Adrenal gland (tissue), 12 donors: ENCODE results near the gene ERN1. TPM values are rescaled to one million over a fixed set of nuclear protein-coding genes. Genes with fewer than 3 reads are reported as not detected.

ENCODE experiments used
- DNase-seq, 7 donors: peaks; one replicate each; pipeline ENCODE4 v3.0.0-alpha.2; 2019 to 2020
- H3K27ac ChIP-seq, 5 donors: fragments of 200-600 bp; sonication (generic) in 4 of 5; 1 replicate in 3 of 5; 2 replicates in 2 of 5; pipeline versions ENCODE4 v1.5.1 to v1.8.0; 2016 to 2020; ENCODE audit warnings: mild to moderate bottlenecking in 1 of 5
- H3K27me3 ChIP-seq: fragments of 200-600 bp; 2 replicates; pipeline ENCODE4 v1.8.0; 2021
- H3K36me3 ChIP-seq, 2 donors: fragments of 200-600 bp; replicated peaks in 1 of 2; 1 replicate in 1 of 2; 2 replicates in 1 of 2; pipeline versions ENCODE4 v1.5.1 to v1.8.0; 2018 to 2022
- H3K4me1 ChIP-seq, 2 donors: fragments of 200-600 bp; replicated peaks in 1 of 2; 1 replicate in 1 of 2; 2 replicates in 1 of 2; pipeline versions ENCODE4 v1.5.1 to v1.8.0; 2018 to 2021
- H3K4me3 ChIP-seq, 4 donors: fragments of 200-600 bp; sonication (generic) in 3 of 4; one replicate each; pipeline ENCODE4 v1.5.1; 2016 to 2018
- H3K9me3 ChIP-seq, 3 donors: fragments of 200-600 bp; sonication (generic) in 1 of 3; replicated peaks in 1 of 3; 1 replicate in 2 of 3; 2 replicates in 1 of 3; pipeline versions ENCODE4 v1.5.1 to v1.8.0; 2016 to 2021
- POLR2A ChIP-seq, 2 donors: fragments of 450-650 bp; IDR thresholded peaks; one replicate each; pipeline ENCODE4 v1.6.1; 2017; ENCODE audit warnings: antibody characterized with exemption in 2 of 2, mild to moderate bottlenecking in 2 of 2, moderate library complexity in 1 of 2
- WGBS, 4 donors: extraction: QIAGEN DNeasy Blood & Tissue Kit in 2 of 4; methylation state at CpG; one replicate each; pipeline versions ENCODE4 v1.1.5 to v1.1.7; 2013 to 2017; 5-methylcytosine and 5-hydroxymethylcytosine counted together
- intact Hi-C, 2 donors: fragments of 100-400 bp; cut with DNase I; formaldehyde crosslinking; loops; one replicate each; pipeline versions ENCODE4 v1.14.1 to v1.15.0; 2022 to 2023
- polyA plus RNA-seq, 3 donors: library from polyadenylated mRNA; stranded (reverse); fragments of 200-250 nt in 2 of 3; fragments of 350-450 nt in 1 of 3; fragmentation: Illumina TruSeq in 1 of 3; extraction: RNeasy Lipid Tissue Mini Kit (QIAGEN cat#74804) in 1 of 3; gene quantifications; one replicate each; pipeline ENCODE4 v1.2.3, GENCODE V29; 2013 to 2014
- total RNA-seq, 9 donors: library from RNA; depleted of rRNA in 4 of 9; stranded (reverse); fragments of >200 nt in 4 of 9; fragments of 120-200 nt in 1 of 9; fragmentation: NEBNext Ultra II Directional in 1 of 9; extraction: Animal tissue kit (Norgen Biotek cat#: 25700) in 1 of 9; gene quantifications; one replicate each; pipeline versions ENCODE4 v1.1.0 to v1.2.4, GENCODE V29; 2013 to 2023
- TF ChIP-seq, protein P1 (sequence below), 6 experiments: fragments of 450-650 bp in 4 of 6; fragments of 200-600 bp in 2 of 6; sonication (generic) in 1 of 6; IDR thresholded peaks; 1 replicate in 5 of 6; 2 replicates in 1 of 6; pipeline versions ENCODE4 v1.5.1 to v1.8.0; 2016 to 2021; ENCODE audit warnings: antibody characterized with exemption in 6 of 6, mild to moderate bottlenecking in 2 of 6, moderate library complexity in 1 of 6
- donor health status: healthy with polysubstance abuse.
- donor health status: Bipolar disorder and iron deficiency.
- donor health status: DM: yes; HTN: yes; CAD: no.
- donor health status: DM: no; HTN: no; CAD: no.
- donor health status: DM: no; HTN: no; CAD: no.
- donor health status: DM: yes; HTN: yes; CAD: no.

ERN1 gene
- total and polyA plus RNA-seq, 12 donors, result 31.9 to 205 (median 63.1) TPM

DNA sequence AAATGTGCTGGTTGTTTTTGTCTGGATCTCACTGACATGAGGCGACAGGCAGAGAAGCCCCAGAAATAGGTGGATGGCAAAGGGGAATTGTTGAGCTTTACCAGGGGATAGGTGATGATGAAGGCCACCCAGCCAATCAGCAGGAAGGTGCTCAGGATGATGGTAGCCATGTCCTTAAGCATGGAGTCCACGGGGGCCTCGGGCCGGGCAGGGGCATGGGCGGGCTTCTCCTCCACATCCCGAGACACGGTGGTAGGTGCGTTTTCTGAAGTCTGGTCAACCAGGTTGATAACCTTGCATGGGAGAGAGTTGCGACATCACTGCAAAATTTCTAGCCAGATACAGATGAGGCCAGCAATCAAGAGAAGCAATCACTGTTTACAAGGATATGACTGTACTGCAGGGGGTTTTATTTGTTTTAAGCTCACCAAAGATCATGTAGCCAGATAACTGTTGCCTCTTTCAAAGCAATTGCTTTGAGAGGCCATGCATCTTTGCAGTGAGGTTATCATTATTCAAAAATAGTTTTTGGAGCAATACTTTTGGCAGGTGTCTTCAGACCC is 72.2 kb downstream of the ERN1 start:
- WGBS, 4 donors, result 69 to 90% (median 80%) methylated on average over 7 to 9 of the region's 9 CpGs
- Histone ChIP-seq H3K9me3 (no peaks in the 10 kb centered on the region), H3K4me3 (no peak overlapping the region), H3K4me1 (peaks cover 5 to 21% of the 10 kb centered on the region in 2 donors), H3K36me3 (peaks cover 0 to 81% of the 10 kb centered on the region in 2 donors), H3K27me3 (no peaks in the 10 kb centered on the region), H3K27ac (peak overlapping the region in 1 of 5 donors; percentile 41)
- TF ChIP-seq, protein P1, sequence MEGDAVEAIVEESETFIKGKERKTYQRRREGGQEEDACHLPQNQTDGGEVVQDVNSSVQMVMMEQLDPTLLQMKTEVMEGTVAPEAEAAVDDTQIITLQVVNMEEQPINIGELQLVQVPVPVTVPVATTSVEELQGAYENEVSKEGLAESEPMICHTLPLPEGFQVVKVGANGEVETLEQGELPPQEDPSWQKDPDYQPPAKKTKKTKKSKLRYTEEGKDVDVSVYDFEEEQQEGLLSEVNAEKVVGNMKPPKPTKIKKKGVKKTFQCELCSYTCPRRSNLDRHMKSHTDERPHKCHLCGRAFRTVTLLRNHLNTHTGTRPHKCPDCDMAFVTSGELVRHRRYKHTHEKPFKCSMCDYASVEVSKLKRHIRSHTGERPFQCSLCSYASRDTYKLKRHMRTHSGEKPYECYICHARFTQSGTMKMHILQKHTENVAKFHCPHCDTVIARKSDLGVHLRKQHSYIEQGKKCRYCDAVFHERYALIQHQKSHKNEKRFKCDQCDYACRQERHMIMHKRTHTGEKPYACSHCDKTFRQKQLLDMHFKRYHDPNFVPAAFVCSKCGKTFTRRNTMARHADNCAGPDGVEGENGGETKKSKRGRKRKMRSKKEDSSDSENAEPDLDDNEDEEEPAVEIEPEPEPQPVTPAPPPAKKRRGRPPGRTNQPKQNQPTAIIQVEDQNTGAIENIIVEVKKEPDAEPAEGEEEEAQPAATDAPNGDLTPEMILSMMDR (IDR thresholded peaks at IDR 0.05), result no peak
- no peak for TF ChIP-seq POLR2A (IDR thresholded peaks at IDR 0.05)
- no peak for DNase-seq
- intact Hi-C loops, result no loop called here

DNA sequence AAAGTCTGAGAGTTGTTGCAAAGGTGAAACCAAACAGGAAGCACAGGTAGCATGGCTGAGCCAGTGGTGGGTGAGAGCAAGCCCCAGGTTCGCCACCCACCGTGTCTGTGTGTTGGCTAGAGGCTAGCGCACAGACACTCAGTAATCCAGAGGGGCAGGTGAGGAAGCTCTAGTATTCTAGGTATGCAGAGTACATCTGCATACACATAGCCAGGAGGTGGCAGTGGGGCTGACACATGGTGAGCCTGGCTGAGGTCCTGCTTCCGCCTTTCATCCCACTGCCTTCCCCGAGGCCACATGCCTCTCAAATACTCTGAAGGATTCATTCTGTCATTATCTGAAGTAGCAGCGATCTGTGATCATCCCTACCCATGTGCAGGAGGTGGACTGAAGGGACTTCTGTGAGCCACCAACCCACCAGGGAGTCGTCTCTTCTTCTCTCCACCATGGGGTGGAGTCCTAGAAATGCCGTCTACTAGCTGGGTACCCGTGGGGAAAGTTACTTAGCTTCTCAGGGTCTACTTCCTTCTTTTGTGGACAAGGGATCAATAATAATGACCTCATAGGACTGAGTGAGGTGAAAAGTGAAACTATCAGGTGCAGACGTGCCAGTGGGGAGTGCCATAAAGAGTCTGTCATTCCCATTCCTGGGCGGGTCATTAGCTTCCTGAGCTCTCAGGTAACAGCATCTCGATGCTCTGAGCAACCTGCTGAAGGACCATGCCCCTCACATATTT is 73.5 kb downstream of the ERN1 start:
- intact Hi-C loops, result no loop called here
- WGBS, 4 donors, result 71 to 76% (median 73%) methylated on average over 10 to 12 of the region's 12 CpGs
- TF ChIP-seq, protein P1 (IDR thresholded peaks at IDR 0.05), result no peak
- TF ChIP-seq POLR2A (IDR thresholded peaks at IDR 0.05), result no peak
- peaks cover 0 to 94% of the 10 kb centered on the region in 2 donors for H3K36me3 ChIP-seq
- H3K27me3 ChIP-seq, result no peaks in the 10 kb centered on the region
- no peak for DNase-seq
- no peak overlapping the region for H3K4me3 ChIP-seq
- peaks cover 5 to 9% of the 10 kb centered on the region in 2 donors for H3K4me1 ChIP-seq
- H3K9me3 ChIP-seq, result no peaks in the 10 kb centered on the region
- peak overlapping the region in 1 of 5 donors; percentile 41 for H3K27ac ChIP-seq

DNA sequence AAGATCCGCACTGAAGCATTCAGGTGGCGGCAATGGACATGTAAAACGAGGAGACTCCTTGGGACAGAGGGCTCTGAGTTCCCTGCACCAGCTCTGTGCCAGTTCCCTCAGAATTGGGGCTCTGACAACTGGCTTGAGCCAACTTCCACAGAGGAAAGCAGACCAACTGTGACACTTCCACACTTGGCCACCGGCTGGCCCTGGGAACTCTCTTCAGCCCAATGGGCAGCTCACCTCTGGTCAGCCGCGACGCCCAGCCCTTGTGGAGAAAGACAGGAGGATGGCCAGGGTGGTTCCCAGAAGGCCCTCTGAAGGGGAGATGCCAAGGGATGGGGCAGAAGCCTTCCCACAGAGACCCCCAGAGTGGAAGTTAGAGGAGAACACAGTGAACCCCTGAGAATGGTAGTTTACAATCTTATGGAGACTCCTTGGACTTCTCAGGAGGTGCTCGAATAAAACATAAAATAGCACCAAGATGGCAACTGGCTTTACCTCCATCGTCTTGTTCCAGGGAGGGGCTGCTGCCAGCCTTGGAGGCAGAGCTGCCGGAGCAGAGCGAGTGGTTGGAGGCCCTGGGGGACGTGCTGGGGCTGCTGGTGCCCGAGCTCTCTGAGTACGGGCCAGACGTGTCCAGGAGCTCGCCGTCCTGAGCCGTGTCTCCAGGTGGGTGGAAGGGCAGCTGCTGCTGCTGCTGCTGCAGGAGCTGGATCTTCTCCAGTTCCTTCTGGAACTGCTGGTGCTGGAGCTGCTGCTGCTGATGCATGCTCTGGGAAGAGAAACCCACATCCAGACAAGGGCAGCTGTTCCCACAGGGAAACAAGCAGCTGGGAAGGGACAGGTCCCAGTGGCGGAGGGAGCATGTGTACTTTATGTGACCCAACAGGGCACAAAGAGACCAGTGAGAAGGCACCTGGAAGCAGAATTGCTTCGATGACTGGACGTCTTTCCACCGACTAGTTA is 74.5 kb downstream of the ERN1 start:
- Histone ChIP-seq H3K4me3 (no peak overlapping the region), H3K9me3 (no peaks in the 10 kb centered on the region), H3K27me3 (no peaks in the 10 kb centered on the region), H3K4me1 (no peaks in the 10 kb centered on the region), H3K36me3 (peaks cover 0 to 96% of the 10 kb centered on the region in 2 donors), H3K27ac (peak overlapping the region in 1 of 5 donors; percentile 21)
- DNase-seq, result no peak
- TF ChIP-seq POLR2A (IDR thresholded peaks at IDR 0.05), result no peak
- TF ChIP-seq, protein P1 (IDR thresholded peaks at IDR 0.05), result peak in 1 of 6 experiments; percentile 10
- WGBS, 4 donors, result 81 to 88% (median 84%) methylated on average over 12 to 22 of the region's 22 CpGs
- intact Hi-C loops, result no loop called here

- WGBS, 4 donors, result 88 to 92% (median 90%) methylated on average over 15 to 21 of the region's 21 CpGs
- no peak overlapping the region for H3K4me3 ChIP-seq
- H3K27me3 ChIP-seq, result no peaks in the 10 kb centered on the region
- intact Hi-C loops, result no loop called here
- no peaks in the 10 kb centered on the region for H3K4me1 ChIP-seq
- DNase-seq, result no peak
- no peak overlapping the region for H3K27ac ChIP-seq
- H3K9me3 ChIP-seq, result no peaks in the 10 kb centered on the region
- peaks cover 0 to 96% of the 10 kb centered on the region in 2 donors for H3K36me3 ChIP-seq
- no peak for TF ChIP-seq POLR2A (IDR thresholded peaks at IDR 0.05)
- TF ChIP-seq, protein P1 (IDR thresholded peaks at IDR 0.05), result no peak
Measured at GRCh38 chr17:64054304-64054703, 75.6 kb downstream of the ERN1 start.
